ENCODE measurements around the gene TANC1.

Gene TANC1

DNA sequence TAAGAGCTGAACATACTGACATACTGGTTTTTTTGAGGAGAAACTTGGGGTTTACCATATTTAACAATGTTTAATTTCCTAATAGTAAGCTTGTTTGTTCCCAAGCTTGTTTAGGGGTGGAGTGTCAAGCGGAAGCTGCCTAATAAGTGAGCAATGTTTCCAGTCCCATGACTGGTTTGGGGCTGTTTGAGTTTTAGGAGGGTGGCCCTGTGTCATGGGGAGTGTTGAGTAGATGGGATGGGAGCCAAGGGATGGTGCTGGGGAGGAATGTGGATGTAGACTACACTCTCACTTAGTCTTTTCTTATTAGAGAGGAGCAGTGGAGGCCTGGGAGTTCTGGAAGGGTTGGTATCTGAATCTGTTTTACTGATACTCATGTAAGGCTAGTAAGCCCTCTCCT lies 128.5 kb downstream of the TANC1 start:
- in situ Hi-C loops (cut with HindIII; ENCODE audit: low pct_unique_long_range_greater_than_20kb, low sequenced_read_pairs): no loop called here
- DNase-seq (ENCODE audit: low read depth in 1 of 2, low spot score in 1 of 2): no peak
- no peak for TF ChIP-seq JUND (IDR thresholded peaks at IDR 0.05; ENCODE audit: low read depth)

GRCh38 chr2:159098361-159098760 lies 129.9 kb downstream of the TANC1 start:
- no peak for DNase-seq (ENCODE audit: low read depth in 1 of 2, low spot score in 1 of 2)
- in situ Hi-C loops (cut with HindIII; ENCODE audit: low pct_unique_long_range_greater_than_20kb, low sequenced_read_pairs): no loop called here
- TF ChIP-seq JUND (IDR thresholded peaks at IDR 0.05; ENCODE audit: low read depth): no peak

GRCh38 chr2:159098921-159099411 lies 130.5 kb downstream of the TANC1 start:
- no peak for DNase-seq (ENCODE audit: low read depth in 1 of 2, low spot score in 1 of 2)
- in situ Hi-C loops (cut with HindIII; ENCODE audit: low pct_unique_long_range_greater_than_20kb, low sequenced_read_pairs): no loop called here
- TF ChIP-seq JUND (IDR thresholded peaks at IDR 0.05; ENCODE audit: low read depth): no peak

- no peak for TF ChIP-seq JUND (IDR thresholded peaks at IDR 0.05; ENCODE audit: low read depth)
- no peak for DNase-seq (ENCODE audit: low read depth in 1 of 2, low spot score in 1 of 2)
- in situ Hi-C loops (cut with HindIII; ENCODE audit: low pct_unique_long_range_greater_than_20kb, low sequenced_read_pairs): no loop called here
Measured at GRCh38 chr2:159101755-159102489, 133.5 kb downstream of the TANC1 start.

DNA sequence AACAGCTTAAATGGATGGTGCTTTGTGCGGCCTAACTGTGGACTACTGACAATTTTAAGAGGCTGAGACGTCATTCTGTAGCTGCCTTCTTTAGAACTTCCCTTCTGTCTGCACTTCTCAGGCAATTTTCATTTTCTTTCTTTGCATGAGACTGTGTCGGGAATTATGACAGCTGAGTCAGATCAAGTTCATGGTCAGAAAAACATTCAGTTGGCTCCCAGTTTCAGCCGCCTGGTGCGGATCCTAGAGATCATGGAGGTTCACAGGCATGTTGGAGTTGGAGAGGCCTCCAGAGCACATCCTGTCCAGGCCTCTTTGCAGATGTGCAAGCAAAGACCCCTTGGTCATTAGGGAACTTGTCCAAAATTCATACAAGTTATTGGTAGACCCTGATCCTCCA lies 135.0 kb downstream of the TANC1 start:
- TF ChIP-seq JUND (IDR thresholded peaks at IDR 0.05; ENCODE audit: low read depth): no peak
- in situ Hi-C loops (cut with HindIII; ENCODE audit: low pct_unique_long_range_greater_than_20kb, low sequenced_read_pairs): no loop called here
- DNase-seq (ENCODE audit: low read depth in 1 of 2, low spot score in 1 of 2): no peak

- TF ChIP-seq JUND (IDR thresholded peaks at IDR 0.05; ENCODE audit: low read depth): no peak
- in situ Hi-C loops (cut with HindIII; ENCODE audit: low pct_unique_long_range_greater_than_20kb, low sequenced_read_pairs): no loop called here
- no peak for DNase-seq (ENCODE audit: low read depth in 1 of 2, low spot score in 1 of 2)
Measured at GRCh38 chr2:159106109-159106508, 137.7 kb downstream of the TANC1 start.

DNA sequence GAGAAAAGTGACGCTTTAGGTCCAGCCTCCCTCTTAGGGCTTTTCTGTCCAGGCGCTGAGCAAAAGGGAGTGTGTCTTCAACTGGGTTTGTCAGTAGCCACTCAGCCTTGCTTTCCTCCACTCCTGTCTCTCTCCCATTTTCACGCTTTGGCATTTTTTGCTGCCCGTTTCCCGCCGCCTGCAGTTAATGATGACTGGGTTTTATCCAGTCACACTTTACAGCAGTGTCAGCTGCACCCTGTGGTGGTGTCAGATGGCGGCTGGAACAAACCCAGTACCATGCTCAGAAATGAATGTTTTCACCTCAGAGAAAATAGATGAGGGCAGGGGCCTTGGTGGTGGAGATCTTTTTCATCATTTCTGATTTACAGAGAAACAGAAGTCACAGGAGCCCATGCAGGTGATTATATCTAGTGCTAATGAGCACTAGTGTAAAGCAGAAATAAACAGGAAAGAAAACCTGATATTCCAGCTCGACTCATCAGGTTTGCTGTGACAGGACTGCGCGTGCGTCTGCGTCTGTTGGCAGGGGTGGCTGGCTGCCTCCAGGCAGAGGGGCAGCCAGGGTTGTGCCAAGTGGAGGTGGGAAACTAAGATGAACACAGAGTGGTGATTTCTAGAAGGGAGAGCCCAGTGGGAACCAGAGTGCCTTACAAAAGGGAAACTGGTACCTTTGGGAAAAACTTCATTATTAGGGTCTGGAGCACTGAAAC lies 139.9 kb downstream of the TANC1 start:
- no peak for TF ChIP-seq JUND (IDR thresholded peaks at IDR 0.05; ENCODE audit: low read depth)
- in situ Hi-C loops (cut with HindIII; ENCODE audit: low pct_unique_long_range_greater_than_20kb, low sequenced_read_pairs): no loop called here
- DNase-seq (ENCODE audit: low read depth in 1 of 2, low spot score in 1 of 2): peak in 1 of 2 experiments; percentile 71

DNA sequence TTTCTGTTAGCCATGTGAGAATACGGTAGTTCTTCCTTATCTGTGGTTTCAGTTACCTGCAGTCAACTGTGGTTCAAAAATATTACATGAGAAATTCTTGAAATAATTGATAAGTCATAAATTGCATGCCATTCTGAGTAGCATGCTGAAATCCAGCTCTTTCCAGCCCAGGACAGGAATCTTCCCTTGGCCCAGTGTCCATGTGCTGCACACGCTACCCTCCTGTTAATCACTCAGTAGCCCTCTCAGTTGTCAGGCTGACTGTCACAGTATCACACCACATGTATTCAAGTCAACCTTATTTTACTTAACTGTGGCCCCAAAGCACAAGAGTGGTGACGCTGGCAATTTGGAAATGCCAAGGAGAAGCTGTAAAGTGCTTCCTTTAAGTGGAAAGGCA lies 141.1 kb downstream of the TANC1 start:
- in situ Hi-C loops (cut with HindIII; ENCODE audit: low pct_unique_long_range_greater_than_20kb, low sequenced_read_pairs): no loop called here
- TF ChIP-seq JUND (IDR thresholded peaks at IDR 0.05; ENCODE audit: low read depth): no peak
- DNase-seq (ENCODE audit: low read depth in 1 of 2, low spot score in 1 of 2): no peak

DNA sequence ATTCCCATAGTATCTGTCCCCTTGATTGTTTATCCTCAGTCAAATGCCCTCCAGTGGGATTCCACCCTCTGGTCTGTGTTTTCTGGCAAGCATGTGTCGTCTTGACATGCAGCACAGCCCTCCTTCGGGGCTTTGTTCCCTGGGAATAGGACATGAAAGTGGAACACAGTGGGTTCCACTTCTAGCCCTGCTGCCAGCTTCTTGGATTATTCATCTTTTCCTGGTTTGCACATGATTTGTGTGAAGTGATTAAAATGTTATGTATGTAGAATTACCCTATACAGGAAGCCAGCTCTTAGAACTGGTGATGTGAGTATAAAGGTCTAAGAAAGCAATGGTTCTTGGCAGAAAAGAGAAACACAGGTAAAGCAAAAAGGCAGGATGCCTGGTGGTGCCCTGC lies 142.3 kb downstream of the TANC1 start:
- no peak for TF ChIP-seq JUND (IDR thresholded peaks at IDR 0.05; ENCODE audit: low read depth)
- DNase-seq (ENCODE audit: low read depth in 1 of 2, low spot score in 1 of 2): peak in 1 of 2 experiments; percentile 35
- in situ Hi-C loops (cut with HindIII; ENCODE audit: low pct_unique_long_range_greater_than_20kb, low sequenced_read_pairs): no loop called here

GRCh38 chr2:159111346-159111927 lies 143.0 kb downstream of the TANC1 start:
- no peak for TF ChIP-seq JUND (IDR thresholded peaks at IDR 0.05; ENCODE audit: low read depth)
- peak in 1 of 2 experiments; percentile 83 for DNase-seq (ENCODE audit: low read depth in 1 of 2, low spot score in 1 of 2)
- in situ Hi-C loops (cut with HindIII; ENCODE audit: low pct_unique_long_range_greater_than_20kb, low sequenced_read_pairs): no loop called here

- TF ChIP-seq JUND (IDR thresholded peaks at IDR 0.05; ENCODE audit: low read depth): no peak
- in situ Hi-C loops (cut with HindIII; ENCODE audit: low pct_unique_long_range_greater_than_20kb, low sequenced_read_pairs): no loop called here
- DNase-seq (ENCODE audit: low read depth in 1 of 2, low spot score in 1 of 2): no peak
Measured at GRCh38 chr2:159114835-159115234, 146.4 kb downstream of the TANC1 start.

DNA sequence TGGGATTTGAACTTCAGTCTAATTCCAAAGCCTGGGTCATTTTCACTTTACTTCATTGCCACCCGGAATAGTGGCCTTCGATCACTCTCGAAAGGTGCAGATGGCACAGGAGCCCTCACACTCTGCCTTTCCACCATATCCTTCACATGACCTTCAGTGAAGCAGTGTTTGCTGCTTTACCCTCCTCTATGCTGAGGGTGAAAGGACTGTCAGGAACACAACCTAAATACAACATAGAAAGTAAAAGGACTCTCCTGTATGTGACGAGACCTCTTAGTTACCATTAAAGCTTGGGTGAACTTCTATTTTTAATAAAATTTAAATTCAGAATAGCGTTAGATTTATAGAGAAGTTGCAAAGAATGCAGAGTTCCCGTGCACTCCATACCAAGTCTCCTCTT lies 148.5 kb downstream of the TANC1 start:
- in situ Hi-C loops (cut with HindIII; ENCODE audit: low pct_unique_long_range_greater_than_20kb, low sequenced_read_pairs): no loop called here
- DNase-seq (ENCODE audit: low read depth in 1 of 2, low spot score in 1 of 2): no peak
- no peak for TF ChIP-seq JUND (IDR thresholded peaks at IDR 0.05; ENCODE audit: low read depth)

DNA sequence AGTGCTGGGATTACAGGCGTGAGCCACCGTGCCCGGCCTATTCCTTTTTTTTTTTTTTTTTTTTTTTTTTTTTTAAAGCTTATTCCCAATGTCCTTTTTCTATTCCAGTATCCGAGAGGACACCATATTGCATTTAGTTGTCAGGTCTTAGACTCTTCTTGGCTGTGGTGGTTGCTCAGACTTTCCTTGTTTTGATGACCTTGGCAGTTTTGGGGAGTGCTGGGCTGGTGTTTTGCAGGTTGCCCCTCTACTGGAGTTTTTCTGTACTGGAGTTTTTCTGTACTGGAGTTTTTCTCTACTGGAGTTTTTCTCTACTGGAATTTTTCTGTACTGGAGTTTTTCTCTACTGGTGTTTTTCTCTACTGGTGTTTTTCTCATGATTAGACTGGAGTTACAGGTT lies 149.2 kb downstream of the TANC1 start:
- DNase-seq (ENCODE audit: low read depth in 1 of 2, low spot score in 1 of 2): no peak
- TF ChIP-seq JUND (IDR thresholded peaks at IDR 0.05; ENCODE audit: low read depth): no peak
- in situ Hi-C loops (cut with HindIII; ENCODE audit: low pct_unique_long_range_greater_than_20kb, low sequenced_read_pairs): no loop called here

Data from T47D (cell line).